ENCODE data around the gene SEMA4G.
A peak's percentile ranks its signal among the peaks of the same experiment; 100 is the strongest.

Gene SEMA4G

GRCh38 chr10:100988166-100988565 is 18.9 kb downstream of the SEMA4G start:
- H3K27ac ChIP-seq, result no peak overlapping the region; the same call in 1 of the 2 replicates
- TF ChIP-seq ZFX (IDR thresholded peaks at IDR 0.05; ENCODE audit: borderline replicate concordance) (no peak), CTCF (IDR thresholded peaks at IDR 0.05) (no peak)

- no peak for TF ChIP-seq CTCF (IDR thresholded peaks at IDR 0.05)
- no peak for TF ChIP-seq ZFX (IDR thresholded peaks at IDR 0.05; ENCODE audit: borderline replicate concordance)
- H3K27ac ChIP-seq, result no peak overlapping the region
Observed at GRCh38 chr10:100989088-100989487, 19.8 kb downstream of the SEMA4G start.

GRCh38 chr10:100993986-100994708 is 24.8 kb downstream of the SEMA4G start:
- peak; percentile 73 for TF ChIP-seq CTCF (IDR thresholded peaks at IDR 0.05)
- no peak for TF ChIP-seq ZFX (IDR thresholded peaks at IDR 0.05; ENCODE audit: borderline replicate concordance)
- 0 out of 2 replicates have a peak overlapping the region, but pooled peaks have one; percentile 96 for H3K27ac ChIP-seq

GRCh38 chr10:100995181-100995580 is 25.9 kb downstream of the SEMA4G start:
- TF ChIP-seq ZFX (IDR thresholded peaks at IDR 0.05; ENCODE audit: borderline replicate concordance) (no peak), CTCF (IDR thresholded peaks at IDR 0.05) (no peak)
- H3K27ac ChIP-seq, result peak overlapping the region; percentile 96

GRCh38 chr10:100996678-100997359 is 27.5 kb downstream of the SEMA4G start:
- TF ChIP-seq CTCF (IDR thresholded peaks at IDR 0.05) (no peak), ZFX (IDR thresholded peaks at IDR 0.05; ENCODE audit: borderline replicate concordance) (no peak)
- H3K27ac ChIP-seq, result peak overlapping the region; percentile 96

GRCh38 chr10:100997360-100998182 is 28.3 kb downstream of the SEMA4G start:
- peak overlapping the region; percentile 96 for H3K27ac ChIP-seq
- TF ChIP-seq CTCF (IDR thresholded peaks at IDR 0.05) (peak; percentile 91), ZFX (IDR thresholded peaks at IDR 0.05; ENCODE audit: borderline replicate concordance) (no peak)

All from 22Rv1 (cell line).